HEK293 (cell line): ENCODE results near the gene CLK1.

Experiments used
- TF ChIP-seq, protein P1 (sequence below): fragments of 450-650 bp; formaldehyde crosslinking; IDR thresholded peaks from 2 replicates; pipeline ENCODE4 v1.5.1; 2016; ENCODE audit warnings: missing biosample characterization, missing genetic modification characterization
- TF ChIP-seq, protein P2 (sequence below): sonication (generic); formaldehyde crosslinking; IDR thresholded peaks from 2 replicates; pipeline ENCODE4 v1.8.1; 2022; ENCODE audit warnings: mild to moderate bottlenecking, moderate library complexity, missing genetic modification reagents
- TF ChIP-seq, protein P3 (sequence below): fragments of 450-650 bp; formaldehyde crosslinking; IDR thresholded peaks from 2 replicates; pipeline ENCODE4 v1.5.1; 2016; ENCODE audit warnings: missing biosample characterization, missing genetic modification characterization, low read depth

DNA sequence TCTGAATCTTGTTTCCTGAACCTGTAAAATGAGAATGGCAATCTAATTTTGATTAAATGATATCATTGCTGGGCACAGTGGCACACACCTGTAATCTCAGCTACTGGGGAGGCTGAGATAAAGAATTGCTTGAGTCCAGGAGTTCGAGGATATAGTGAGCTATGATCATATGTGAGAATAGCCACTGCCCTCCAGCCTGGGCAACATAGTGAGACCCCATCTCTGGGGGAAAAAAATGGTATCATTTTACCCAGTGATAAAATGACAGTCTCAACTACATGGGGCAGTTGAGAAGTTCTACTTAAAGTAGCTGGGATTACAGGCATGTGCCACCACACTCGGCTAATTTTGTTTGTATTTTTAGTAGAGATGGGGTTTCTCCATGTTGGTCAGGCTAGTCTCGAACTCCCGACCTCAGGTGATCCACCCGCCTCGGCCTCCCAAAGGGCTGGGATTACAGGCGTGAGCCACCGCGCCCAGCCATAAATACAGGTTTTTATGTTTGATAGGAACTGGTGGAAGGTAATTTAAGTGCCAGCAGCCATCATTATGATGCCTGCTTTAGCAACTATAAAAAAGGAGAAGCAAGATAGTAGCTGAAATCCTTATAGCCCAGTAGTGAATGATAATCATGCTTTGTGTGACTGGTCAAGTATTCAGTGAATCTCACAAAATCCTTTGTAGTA, 35.7 kb downstream of the CLK1 start:
- TF ChIP-seq, protein P1, sequence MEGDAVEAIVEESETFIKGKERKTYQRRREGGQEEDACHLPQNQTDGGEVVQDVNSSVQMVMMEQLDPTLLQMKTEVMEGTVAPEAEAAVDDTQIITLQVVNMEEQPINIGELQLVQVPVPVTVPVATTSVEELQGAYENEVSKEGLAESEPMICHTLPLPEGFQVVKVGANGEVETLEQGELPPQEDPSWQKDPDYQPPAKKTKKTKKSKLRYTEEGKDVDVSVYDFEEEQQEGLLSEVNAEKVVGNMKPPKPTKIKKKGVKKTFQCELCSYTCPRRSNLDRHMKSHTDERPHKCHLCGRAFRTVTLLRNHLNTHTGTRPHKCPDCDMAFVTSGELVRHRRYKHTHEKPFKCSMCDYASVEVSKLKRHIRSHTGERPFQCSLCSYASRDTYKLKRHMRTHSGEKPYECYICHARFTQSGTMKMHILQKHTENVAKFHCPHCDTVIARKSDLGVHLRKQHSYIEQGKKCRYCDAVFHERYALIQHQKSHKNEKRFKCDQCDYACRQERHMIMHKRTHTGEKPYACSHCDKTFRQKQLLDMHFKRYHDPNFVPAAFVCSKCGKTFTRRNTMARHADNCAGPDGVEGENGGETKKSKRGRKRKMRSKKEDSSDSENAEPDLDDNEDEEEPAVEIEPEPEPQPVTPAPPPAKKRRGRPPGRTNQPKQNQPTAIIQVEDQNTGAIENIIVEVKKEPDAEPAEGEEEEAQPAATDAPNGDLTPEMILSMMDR (tag by site-specific recombination), result no peak
- TF ChIP-seq, protein P2, sequence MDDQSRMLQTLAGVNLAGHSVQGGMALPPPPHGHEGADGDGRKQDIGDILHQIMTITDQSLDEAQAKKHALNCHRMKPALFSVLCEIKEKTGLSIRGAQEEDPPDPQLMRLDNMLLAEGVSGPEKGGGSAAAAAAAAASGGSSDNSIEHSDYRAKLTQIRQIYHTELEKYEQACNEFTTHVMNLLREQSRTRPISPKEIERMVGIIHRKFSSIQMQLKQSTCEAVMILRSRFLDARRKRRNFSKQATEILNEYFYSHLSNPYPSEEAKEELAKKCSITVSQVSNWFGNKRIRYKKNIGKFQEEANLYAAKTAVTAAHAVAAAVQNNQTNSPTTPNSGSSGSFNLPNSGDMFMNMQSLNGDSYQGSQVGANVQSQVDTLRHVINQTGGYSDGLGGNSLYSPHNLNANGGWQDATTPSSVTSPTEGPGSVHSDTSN (CRISPR knock-in tag), result no peak
- TF ChIP-seq, protein P3, sequence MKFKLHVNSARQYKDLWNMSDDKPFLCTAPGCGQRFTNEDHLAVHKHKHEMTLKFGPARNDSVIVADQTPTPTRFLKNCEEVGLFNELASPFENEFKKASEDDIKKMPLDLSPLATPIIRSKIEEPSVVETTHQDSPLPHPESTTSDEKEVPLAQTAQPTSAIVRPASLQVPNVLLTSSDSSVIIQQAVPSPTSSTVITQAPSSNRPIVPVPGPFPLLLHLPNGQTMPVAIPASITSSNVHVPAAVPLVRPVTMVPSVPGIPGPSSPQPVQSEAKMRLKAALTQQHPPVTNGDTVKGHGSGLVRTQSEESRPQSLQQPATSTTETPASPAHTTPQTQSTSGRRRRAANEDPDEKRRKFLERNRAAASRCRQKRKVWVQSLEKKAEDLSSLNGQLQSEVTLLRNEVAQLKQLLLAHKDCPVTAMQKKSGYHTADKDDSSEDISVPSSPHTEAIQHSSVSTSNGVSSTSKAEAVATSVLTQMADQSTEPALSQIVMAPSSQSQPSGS (tag by site-specific recombination), result no peak
